HL-60 (cell line): ENCODE measurements around the gene KCNE4.

Experiments
- GABPA ChIP-seq: IDR thresholded peaks from 2 replicates; pipeline ENCODE4 v1.6.1; 2012; ENCODE audit warnings: low read depth
- POLR2AphosphoS5 ChIP-seq: IDR thresholded peaks from 2 replicates; pipeline ENCODE4 v1.6.1; 2012; ENCODE audit warnings: low read depth
- SPI1 ChIP-seq: IDR thresholded peaks from 2 replicates; pipeline ENCODE4 v1.6.1; 2012; ENCODE audit warnings: low read depth, mild to moderate bottlenecking, borderline replicate concordance
- TF ChIP-seq, protein P1 (sequence below): IDR thresholded peaks from one replicate; pipeline ENCODE4 v1.5.1; 2011; ENCODE audit warnings: low read length, control low read depth, inconsistent platforms; ENCODE audit not compliant: insufficient read depth
- TF ChIP-seq, protein P2 (sequence below): IDR thresholded peaks from 2 replicates; pipeline ENCODE4 v1.6.1; 2012; ENCODE audit warnings: low read depth; ENCODE audit not compliant: insufficient replicate concordance

DNA sequence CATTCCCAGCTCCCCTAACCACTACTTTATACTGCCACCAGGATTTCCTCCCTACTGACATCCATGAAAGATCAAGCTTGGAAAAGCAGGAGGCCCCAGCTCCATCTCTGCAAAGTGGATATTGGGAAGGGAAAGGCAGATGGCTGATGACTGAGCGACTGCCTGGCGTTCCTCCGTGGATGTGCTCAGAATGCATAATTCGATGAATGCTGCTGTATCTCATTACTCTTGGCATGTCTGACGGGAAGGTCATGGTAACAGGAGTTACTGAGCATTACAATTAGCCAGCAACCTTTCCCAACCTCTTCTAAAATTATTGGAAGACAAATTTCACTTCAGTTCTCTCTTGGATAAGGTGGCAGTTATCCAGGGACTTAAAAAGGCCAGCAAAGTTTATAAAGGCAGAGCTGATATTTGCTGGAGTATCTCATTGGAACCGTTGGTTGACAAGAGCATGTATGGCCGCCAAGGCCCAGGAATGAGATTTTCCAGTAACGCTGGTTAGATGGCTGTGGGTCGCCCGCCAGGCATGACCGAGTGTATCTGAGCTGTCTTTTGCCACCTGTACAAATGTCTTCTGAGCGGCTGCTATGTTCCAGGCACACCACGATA, 34.5 kb downstream of the KCNE4 start:
- TF ChIP-seq, protein P1, sequence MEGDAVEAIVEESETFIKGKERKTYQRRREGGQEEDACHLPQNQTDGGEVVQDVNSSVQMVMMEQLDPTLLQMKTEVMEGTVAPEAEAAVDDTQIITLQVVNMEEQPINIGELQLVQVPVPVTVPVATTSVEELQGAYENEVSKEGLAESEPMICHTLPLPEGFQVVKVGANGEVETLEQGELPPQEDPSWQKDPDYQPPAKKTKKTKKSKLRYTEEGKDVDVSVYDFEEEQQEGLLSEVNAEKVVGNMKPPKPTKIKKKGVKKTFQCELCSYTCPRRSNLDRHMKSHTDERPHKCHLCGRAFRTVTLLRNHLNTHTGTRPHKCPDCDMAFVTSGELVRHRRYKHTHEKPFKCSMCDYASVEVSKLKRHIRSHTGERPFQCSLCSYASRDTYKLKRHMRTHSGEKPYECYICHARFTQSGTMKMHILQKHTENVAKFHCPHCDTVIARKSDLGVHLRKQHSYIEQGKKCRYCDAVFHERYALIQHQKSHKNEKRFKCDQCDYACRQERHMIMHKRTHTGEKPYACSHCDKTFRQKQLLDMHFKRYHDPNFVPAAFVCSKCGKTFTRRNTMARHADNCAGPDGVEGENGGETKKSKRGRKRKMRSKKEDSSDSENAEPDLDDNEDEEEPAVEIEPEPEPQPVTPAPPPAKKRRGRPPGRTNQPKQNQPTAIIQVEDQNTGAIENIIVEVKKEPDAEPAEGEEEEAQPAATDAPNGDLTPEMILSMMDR: no peak
- TF ChIP-seq POLR2AphosphoS5 (no peak), SPI1 (no peak), GABPA (no peak)
- TF ChIP-seq, protein P2, sequence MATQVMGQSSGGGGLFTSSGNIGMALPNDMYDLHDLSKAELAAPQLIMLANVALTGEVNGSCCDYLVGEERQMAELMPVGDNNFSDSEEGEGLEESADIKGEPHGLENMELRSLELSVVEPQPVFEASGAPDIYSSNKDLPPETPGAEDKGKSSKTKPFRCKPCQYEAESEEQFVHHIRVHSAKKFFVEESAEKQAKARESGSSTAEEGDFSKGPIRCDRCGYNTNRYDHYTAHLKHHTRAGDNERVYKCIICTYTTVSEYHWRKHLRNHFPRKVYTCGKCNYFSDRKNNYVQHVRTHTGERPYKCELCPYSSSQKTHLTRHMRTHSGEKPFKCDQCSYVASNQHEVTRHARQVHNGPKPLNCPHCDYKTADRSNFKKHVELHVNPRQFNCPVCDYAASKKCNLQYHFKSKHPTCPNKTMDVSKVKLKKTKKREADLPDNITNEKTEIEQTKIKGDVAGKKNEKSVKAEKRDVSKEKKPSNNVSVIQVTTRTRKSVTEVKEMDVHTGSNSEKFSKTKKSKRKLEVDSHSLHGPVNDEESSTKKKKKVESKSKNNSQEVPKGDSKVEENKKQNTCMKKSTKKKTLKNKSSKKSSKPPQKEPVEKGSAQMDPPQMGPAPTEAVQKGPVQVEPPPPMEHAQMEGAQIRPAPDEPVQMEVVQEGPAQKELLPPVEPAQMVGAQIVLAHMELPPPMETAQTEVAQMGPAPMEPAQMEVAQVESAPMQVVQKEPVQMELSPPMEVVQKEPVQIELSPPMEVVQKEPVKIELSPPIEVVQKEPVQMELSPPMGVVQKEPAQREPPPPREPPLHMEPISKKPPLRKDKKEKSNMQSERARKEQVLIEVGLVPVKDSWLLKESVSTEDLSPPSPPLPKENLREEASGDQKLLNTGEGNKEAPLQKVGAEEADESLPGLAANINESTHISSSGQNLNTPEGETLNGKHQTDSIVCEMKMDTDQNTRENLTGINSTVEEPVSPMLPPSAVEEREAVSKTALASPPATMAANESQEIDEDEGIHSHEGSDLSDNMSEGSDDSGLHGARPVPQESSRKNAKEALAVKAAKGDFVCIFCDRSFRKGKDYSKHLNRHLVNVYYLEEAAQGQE: no peak
